HCT116 (cell line): ENCODE results near the gene UNC5C. TPM values are rescaled to one million over a fixed set of nuclear protein-coding genes. Genes with fewer than 3 reads are reported as not detected.

Source experiments
- ATAC-seq: fragments of 200-7000 bp; cut with Tn5 transposase; 2 replicates; pipeline ENCODE4 v1.9.1; 2020; ENCODE audit warnings: mild to moderate bottlenecking, moderate library complexity
- BruUV-seq: library from RNA; stranded (reverse); fragments of 400-500 nt; replicated peaks from 2 replicates; lab custom pipeline; 2021; lab: Mats Ljungman, UMichigan
- CTCF ChIA-PET: fragments of 300-600 bp; sonication (Branson Sonifier 250); formaldehyde crosslinking; loops from one replicate; lab custom pipeline; 2021; ENCODE audit warnings: antibody characterized with exemption; lab: Charles Lee
- POLR2A ChIA-PET: fragments of 300-600, 350-600 bp; sonication (Branson Sonifier 250); formaldehyde crosslinking; loops from one replicate; lab custom pipeline; 2021; ENCODE audit warnings: antibody characterized with exemption; lab: Charles Lee
- RAD21 ChIA-PET, 2 experiments: fragments of 300-600 bp; sonication (Branson Sonifier 250); formaldehyde crosslinking; loops; one replicate each; lab custom pipeline; 2023; ENCODE audit warnings: low total read pairs in 2 of 2; ENCODE audit not compliant: uncharacterized antibody in 2 of 2, unreplicated experiment in 2 of 2, low non-redundant PET in 1 of 2; lab: Charles Lee
- DNase-seq: peaks from one replicate; pipeline ENCODE4 v3.0.0-alpha.2; 2010; ENCODE audit warnings: low read depth, low spot score
- H2AFZ ChIP-seq: fragments of 200-600 bp; shearing (Covaris generic), sonication (generic); 2 replicates; pipeline ENCODE4 v1.6.1; 2017; ENCODE audit warnings: low read depth, mixed run types, mixed read lengths, antibody characterized with exemption, low read length; ENCODE audit not compliant: poor library complexity, severe bottlenecking
- H3K27ac ChIP-seq: 2 replicates; pipeline ENCODE4 v1.5.1; 2012; ENCODE audit warnings: low read depth, low read length
- H3K27me3 ChIP-seq: fragments of 200-600 bp; sonication (generic); 2 replicates; pipeline ENCODE4 v1.6.1; 2016; ENCODE audit warnings: mixed run types, low read length, mixed read lengths; ENCODE audit not compliant: insufficient read depth
- H3K36me3 ChIP-seq, 2 experiments: fragments of 200-500 bp in 1 of 2; fragments of 200-600 bp in 1 of 2; sonication (Bioruptor generic) in 1 of 2; sonication (generic) in 1 of 2; 2 replicates each; pipeline versions ENCODE4 v1.5.1 to v1.6.1; 2014 to 2016; ENCODE audit warnings: low read length in 2 of 2, inconsistent platforms in 1 of 2, mixed read lengths in 1 of 2, mixed run types in 1 of 2; ENCODE audit not compliant: insufficient read depth in 2 of 2, control insufficient read depth in 1 of 2
- H3K4me1 ChIP-seq, 2 experiments: fragments of 200-600 bp in 1 of 2; sonication (generic) in 1 of 2; 2 replicates each; pipeline versions ENCODE4 v1.5.1 to v1.6.1; 2012 to 2017; ENCODE audit warnings: low read length in 2 of 2, inconsistent platforms in 1 of 2, mild to moderate bottlenecking in 1 of 2, mixed read lengths in 1 of 2, mixed run types in 1 of 2, moderate library complexity in 1 of 2; ENCODE audit not compliant: insufficient read depth in 2 of 2, control insufficient read depth in 1 of 2
- H3K4me2 ChIP-seq: fragments of 200-600 bp; sonication (generic); 2 replicates; pipeline ENCODE4 v1.6.1; 2017; ENCODE audit warnings: mixed run types, low read length, mixed read lengths
- H3K4me3 ChIP-seq, 2 experiments: fragments of 200-600 bp in 1 of 2; sonication (generic) in 1 of 2; replicated peaks in 1 of 2; 2 replicates each; pipeline ENCODE4 v1.5.1; 2011 to 2016; ENCODE audit warnings: low read length in 2 of 2, control low read depth in 1 of 2, low read depth in 1 of 2, mild to moderate bottlenecking in 1 of 2, mixed read lengths in 1 of 2, mixed run types in 1 of 2
- H3K79me2 ChIP-seq: fragments of 200-600 bp; sonication (generic); 2 replicates; pipeline ENCODE4 v1.6.1; 2017; ENCODE audit warnings: mild to moderate bottlenecking, mixed run types, low read length, moderate library complexity, mixed read lengths; ENCODE audit not compliant: insufficient read depth
- H3K9ac ChIP-seq: fragments of 200-600 bp; sonication (generic); 2 replicates; pipeline ENCODE4 v1.6.1; 2016; ENCODE audit warnings: low read length, mixed read lengths
- H3K9me2 ChIP-seq: fragments of 200-600 bp; sonication (generic), shearing (Covaris generic); 2 replicates; pipeline ENCODE4 v1.6.1; 2017; ENCODE audit warnings: mixed run types, mild to moderate bottlenecking, moderate library complexity; ENCODE audit not compliant: insufficient read depth
- H3K9me3 ChIP-seq, 2 experiments: fragments of 200-500 bp in 1 of 2; fragments of 200-600 bp in 1 of 2; sonication (Bioruptor generic) in 1 of 2; sonication (generic) in 1 of 2; 2 replicates each; pipeline ENCODE4 v1.6.1; 2014 to 2017; ENCODE audit warnings: low read length in 2 of 2, mixed read lengths in 2 of 2, inconsistent platforms in 1 of 2, low read depth in 1 of 2, mild to moderate bottlenecking in 1 of 2, mixed run types in 1 of 2, moderate library complexity in 1 of 2; ENCODE audit not compliant: control insufficient read depth in 1 of 2, insufficient read depth in 1 of 2
- H4K20me1 ChIP-seq: fragments of 200-600 bp; sonication (generic), shearing (Covaris generic); 2 replicates; pipeline ENCODE4 v1.6.1; 2017; ENCODE audit warnings: mixed run types, mild to moderate bottlenecking, moderate library complexity; ENCODE audit not compliant: insufficient read depth
- EGR1 ChIP-seq: IDR thresholded peaks from 2 replicates; pipeline ENCODE4 v1.6.1; 2012; ENCODE audit warnings: low read depth
- FOSL1 ChIP-seq: IDR thresholded peaks from 2 replicates; pipeline ENCODE4 v1.6.1; 2012; ENCODE audit warnings: low read depth
- POLR2AphosphoS5 ChIP-seq: IDR thresholded peaks from 2 replicates; pipeline ENCODE4 v1.6.1; 2011; ENCODE audit warnings: mild to moderate bottlenecking, low read depth, low read length, moderate library complexity
- RAD21 ChIP-seq: IDR thresholded peaks from 2 replicates; pipeline ENCODE4 v1.6.1; 2012; ENCODE audit warnings: low read depth, mild to moderate bottlenecking
- SP1 ChIP-seq: IDR thresholded peaks from 2 replicates; pipeline ENCODE4 v1.6.1; 2012; ENCODE audit warnings: low read depth
- YY1 ChIP-seq: IDR thresholded peaks from 2 replicates; pipeline ENCODE4 v1.6.1; 2011; ENCODE audit warnings: low read length, low read depth, moderate library complexity, mild to moderate bottlenecking; ENCODE audit not compliant: insufficient replicate concordance; ENCODE audit errors: extremely low read depth
- ZFX ChIP-seq: fragments of 450-650 bp; IDR thresholded peaks from 2 replicates; pipeline ENCODE4 v1.6.1; 2017
- intact Hi-C: fragments of 100-400 bp; cut with micrococcal nuclease; formaldehyde crosslinking; loops from 2 replicates; pipeline ENCODE4 v1.10.0; 2022
- total RNA-seq: library from RNA; stranded (reverse); gene quantifications from one replicate; pipeline ENCODE4 v1.2.1, GENCODE V29; 2021; ENCODE audit not compliant: unreplicated experiment
- TF ChIP-seq, protein P1 (sequence below): IDR thresholded peaks from 2 replicates; pipeline ENCODE4 v1.6.1; 2012; ENCODE audit warnings: low read depth

The UNC5C gene
- total RNA-seq, 1 experiment from 2014 or later: not detected

DNA sequence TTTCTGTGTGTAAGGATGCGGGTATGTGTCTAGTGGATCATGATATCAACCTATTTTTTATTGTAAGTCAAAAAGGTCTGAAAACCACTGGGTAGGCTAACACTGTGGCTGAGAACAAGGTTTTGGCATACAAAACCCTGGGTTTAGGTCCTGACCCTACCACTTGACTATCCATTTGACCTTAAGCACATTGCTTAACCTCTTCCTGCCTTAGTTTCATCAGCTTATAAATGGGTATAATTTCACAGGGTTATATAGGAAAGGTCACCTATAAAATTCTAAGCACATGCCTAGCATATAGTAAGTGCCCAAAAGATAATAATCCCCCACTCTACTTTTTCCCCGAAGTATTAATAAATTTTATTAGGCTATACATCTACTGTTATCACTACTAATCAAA lies 263.0 kb downstream of the UNC5C start:
- no peaks in the 10 kb centered on the region for H3K27me3 ChIP-seq
- no peak for DNase-seq
- H3K4me3 ChIP-seq: no peak overlapping the region
- no TSS peak for BruUV-seq
- H2AFZ ChIP-seq: no peak overlapping the region
- H3K4me1 ChIP-seq: no peaks in the 10 kb centered on the region
- POLR2A ChIA-PET: no interaction called here
- no peaks in the 10 kb centered on the region for H4K20me1 ChIP-seq
- no peaks in the 10 kb centered on the region for H3K9me3 ChIP-seq
- ATAC-seq: no peak
- no peak overlapping the region for H3K9ac ChIP-seq
- H3K4me2 ChIP-seq: no peak overlapping the region
- TF ChIP-seq YY1: no peak
- TF ChIP-seq RAD21: no peak
- no peak for TF ChIP-seq EGR1
- no peak for TF ChIP-seq POLR2AphosphoS5
- no peak for TF ChIP-seq ZFX
- TF ChIP-seq FOSL1: no peak
- TF ChIP-seq, protein P1, sequence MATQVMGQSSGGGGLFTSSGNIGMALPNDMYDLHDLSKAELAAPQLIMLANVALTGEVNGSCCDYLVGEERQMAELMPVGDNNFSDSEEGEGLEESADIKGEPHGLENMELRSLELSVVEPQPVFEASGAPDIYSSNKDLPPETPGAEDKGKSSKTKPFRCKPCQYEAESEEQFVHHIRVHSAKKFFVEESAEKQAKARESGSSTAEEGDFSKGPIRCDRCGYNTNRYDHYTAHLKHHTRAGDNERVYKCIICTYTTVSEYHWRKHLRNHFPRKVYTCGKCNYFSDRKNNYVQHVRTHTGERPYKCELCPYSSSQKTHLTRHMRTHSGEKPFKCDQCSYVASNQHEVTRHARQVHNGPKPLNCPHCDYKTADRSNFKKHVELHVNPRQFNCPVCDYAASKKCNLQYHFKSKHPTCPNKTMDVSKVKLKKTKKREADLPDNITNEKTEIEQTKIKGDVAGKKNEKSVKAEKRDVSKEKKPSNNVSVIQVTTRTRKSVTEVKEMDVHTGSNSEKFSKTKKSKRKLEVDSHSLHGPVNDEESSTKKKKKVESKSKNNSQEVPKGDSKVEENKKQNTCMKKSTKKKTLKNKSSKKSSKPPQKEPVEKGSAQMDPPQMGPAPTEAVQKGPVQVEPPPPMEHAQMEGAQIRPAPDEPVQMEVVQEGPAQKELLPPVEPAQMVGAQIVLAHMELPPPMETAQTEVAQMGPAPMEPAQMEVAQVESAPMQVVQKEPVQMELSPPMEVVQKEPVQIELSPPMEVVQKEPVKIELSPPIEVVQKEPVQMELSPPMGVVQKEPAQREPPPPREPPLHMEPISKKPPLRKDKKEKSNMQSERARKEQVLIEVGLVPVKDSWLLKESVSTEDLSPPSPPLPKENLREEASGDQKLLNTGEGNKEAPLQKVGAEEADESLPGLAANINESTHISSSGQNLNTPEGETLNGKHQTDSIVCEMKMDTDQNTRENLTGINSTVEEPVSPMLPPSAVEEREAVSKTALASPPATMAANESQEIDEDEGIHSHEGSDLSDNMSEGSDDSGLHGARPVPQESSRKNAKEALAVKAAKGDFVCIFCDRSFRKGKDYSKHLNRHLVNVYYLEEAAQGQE: no peak
- TF ChIP-seq SP1: no peak
- intact Hi-C loops: no loop called here
- CTCF ChIA-PET: no interaction called here
- no peaks in the 10 kb centered on the region for H3K9me2 ChIP-seq
- no peaks in the 10 kb centered on the region for H3K79me2 ChIP-seq
- no peak overlapping the region for H3K27ac ChIP-seq
- H3K36me3 ChIP-seq: no peaks in the 10 kb centered on the region
- RAD21 ChIA-PET: no interaction called here
